B cell (primary cell): ENCODE results near the gene ARMC9.

ENCODE experiments used
- CTCF ChIP-seq: fragments of 200-600 bp; IDR thresholded peaks from one replicate; pipeline ENCODE4 v1.8.0; 2022; ENCODE audit warnings: antibody characterized with exemption, mild to moderate bottlenecking
- EZH2 ChIP-seq: IDR thresholded peaks from 2 replicates; pipeline ENCODE4 v1.6.1; 2012; ENCODE audit warnings: borderline replicate concordance, low read depth, mild to moderate bottlenecking, moderate library complexity, low read length; ENCODE audit not compliant: insufficient read depth, poor library complexity, severe bottlenecking

- TF ChIP-seq CTCF (no peak), EZH2 (no peak)
These were observed 24.2 kb upstream of the ARMC9 start for GRCh38 chr2:231174211-231174651.
